Stimulated activated CD4-positive, alpha-beta T cell treated with anti-CD3 and anti-CD28 coated beads, Interleukin-1b, Interleukin-23, amount 100 ng/mL, for 4 hours (primary cell): ENCODE measurements around the gene PCDHA2.
"Not testable (repeated sequence)": the region's sequence is repeated elsewhere in the genome, so short reads cannot be mapped to it uniquely, and the experiment has no call there.

Experiments used
- DNase-seq, 2 donors: peaks; one replicate each; pipeline ENCODE4 v3.0.0-alpha.2; 2020; ENCODE audit warnings: low read depth in 2 of 2

The PCDHA2 gene

DNA sequence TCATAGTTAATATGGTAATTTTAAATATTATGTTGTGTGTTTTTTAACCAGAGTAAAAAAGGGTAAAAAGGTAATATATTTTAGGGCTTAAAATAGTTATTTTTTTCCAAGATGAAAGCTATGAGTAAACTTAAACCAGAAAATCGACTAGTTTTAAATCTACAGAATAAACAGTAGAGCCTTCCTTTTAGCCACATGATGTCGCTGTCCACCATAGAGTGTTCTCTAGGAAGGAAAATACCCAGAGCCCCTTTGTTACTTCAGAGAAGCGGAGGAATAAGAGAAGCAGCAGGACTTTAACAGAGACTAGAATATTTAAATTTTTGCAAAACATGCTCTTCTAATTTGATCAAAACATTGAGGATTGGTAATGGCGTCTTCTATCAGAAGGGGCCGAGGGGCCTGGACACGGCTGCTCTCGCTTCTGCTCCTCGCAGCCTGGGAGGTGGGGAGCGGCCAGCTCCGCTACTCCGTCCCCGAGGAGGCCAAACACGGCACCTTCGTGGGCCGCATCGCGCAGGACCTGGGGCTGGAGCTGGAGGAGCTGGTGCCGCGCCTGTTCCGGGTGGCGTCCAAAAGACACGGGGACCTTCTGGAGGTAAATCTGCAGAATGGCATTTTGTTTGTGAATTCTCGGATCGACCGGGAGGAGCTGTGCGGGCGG is at the start of gene PCDHA2:
Gene PCDHA2, plus strand, starts transcription at position 258 of the 664 bp plus-strand sequence.
- no peak for DNase-seq

DNA sequence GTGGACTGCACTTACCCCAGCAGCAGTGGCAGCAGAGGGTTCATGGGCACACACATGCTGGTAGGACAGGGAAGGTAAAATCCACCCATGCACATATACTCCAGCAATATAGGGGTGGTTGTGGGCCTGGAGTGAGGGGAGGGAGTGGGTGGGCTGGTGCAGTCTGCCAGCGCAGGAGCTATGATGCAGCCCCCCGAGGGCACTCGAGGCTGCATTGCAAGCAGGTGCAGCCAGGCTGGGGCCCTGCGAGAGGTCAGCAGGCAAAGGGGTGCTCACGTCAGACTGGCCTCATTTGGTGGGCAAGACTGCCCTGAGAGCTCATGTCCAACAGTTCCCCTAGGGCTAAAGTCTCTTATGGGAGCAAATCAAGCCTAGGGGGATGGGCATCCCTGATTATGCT is 41.1 kb upstream of the PCDHA2 start:
- no peak for DNase-seq

DNA sequence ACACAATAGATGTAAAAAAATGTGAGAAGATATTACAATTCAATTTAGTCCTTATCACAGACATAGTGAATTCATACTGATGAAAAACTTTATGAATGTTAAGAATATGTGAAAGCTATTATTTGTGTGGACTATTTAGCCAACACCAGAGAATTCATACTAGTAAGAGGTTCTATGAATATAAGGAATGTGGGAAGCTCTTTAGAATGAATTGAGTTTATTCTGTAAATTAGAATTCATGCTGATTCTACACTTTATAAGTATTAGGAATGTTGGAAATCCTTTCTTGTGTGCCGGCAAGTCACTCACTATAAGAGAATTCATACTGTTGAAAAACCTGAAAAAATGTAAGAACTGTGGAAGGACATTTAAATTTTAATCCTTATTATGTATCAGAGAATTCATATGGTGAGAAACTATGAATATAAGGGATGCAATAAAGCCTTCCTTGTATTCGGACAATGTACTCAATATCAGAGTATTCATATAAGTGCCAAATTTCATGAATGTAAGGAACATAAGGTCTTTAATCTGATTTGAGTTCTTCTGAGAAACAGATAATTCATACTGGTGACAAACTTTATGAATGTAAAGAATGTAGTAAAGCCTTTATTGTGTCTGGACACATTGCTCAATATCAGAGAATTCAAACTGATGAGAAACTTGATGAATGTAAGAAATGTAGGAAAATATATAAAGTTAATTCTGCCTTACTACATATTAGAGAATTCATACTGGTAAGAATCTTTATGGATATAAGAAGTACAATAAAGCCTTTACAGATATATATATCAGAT is 30.3 kb upstream of the PCDHA2 start:
- DNase-seq, result no peak

DNA sequence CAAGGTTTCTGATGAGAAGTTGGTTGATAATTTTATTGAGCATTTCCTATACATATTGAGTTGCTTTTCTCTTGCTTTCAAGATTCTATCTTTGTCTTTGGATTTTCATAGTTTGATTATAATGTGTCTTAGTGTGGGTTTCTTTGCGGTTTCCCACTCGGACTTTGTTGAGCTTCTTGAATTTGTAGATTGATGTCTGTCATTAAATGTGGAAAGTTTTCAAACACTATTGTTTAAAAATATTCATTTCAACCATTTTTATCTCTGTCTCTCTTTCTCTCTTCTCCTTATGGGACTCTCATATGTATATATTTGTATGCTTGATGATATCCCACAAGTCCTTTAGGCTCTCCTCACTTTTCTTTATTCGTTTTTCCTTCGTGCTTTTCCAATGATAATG is 27.2 kb upstream of the PCDHA2 start:
- no peak for DNase-seq

DNA sequence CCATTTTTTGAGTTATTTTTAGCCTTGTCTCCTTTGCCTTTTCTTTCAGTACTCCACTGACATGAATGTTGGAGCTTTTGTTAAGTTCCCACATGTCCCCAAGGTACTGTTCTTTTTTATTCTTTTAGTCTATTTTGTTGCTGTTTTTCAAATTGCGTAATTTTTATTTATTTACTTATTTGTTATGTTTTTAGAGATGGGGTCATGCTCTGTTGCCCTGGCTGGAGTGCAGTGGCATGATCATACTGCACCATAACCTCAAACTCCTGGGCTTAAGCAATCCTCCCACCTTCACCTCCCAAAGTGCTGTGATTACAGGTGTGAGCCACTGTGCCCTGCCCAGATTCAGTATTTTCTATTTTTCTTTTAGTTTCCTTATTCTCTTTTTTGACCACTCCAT is 14.1 kb upstream of the PCDHA2 start:
- DNase-seq, result no peak

DNA sequence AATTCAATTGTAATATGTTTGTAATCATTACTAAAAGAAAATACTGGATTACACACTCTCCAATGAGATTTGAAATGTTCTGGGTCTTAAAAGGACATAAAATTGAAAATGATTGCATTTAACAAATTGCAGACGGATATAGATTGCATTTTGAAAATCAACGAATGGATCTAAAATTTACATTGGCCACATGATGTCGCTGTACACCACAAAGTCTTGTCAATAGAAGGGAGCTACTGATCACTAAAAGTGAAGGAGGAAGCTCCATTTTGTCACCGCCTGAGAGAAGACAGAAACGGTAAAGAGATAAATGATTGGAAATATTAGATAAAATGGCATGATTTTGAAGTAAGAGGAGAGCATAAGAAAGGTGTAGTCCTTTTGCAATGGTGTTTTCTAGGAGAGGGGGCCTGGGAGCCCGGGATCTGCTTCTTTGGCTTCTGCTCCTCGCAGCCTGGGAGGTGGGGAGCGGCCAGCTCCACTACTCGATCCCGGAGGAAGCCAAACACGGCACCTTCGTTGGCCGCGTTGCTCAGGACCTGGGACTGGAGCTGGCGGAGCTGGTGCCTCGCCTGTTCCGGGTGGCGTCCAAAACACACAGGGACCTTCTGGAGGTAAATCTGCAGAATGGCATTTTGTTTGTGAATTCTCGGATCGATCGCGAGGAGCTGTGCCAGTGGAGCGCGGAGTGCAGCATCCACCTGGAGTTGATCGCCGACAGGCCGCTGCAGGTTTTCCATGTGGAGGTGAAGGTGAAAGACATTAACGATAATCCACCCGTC is 8.6 kb upstream of the PCDHA2 start, which contains the start of gene PCDHA1:
Gene PCDHA1, plus strand, starts transcription at position 236 of the 782 bp plus-strand sequence.
- no peak for DNase-seq

DNA sequence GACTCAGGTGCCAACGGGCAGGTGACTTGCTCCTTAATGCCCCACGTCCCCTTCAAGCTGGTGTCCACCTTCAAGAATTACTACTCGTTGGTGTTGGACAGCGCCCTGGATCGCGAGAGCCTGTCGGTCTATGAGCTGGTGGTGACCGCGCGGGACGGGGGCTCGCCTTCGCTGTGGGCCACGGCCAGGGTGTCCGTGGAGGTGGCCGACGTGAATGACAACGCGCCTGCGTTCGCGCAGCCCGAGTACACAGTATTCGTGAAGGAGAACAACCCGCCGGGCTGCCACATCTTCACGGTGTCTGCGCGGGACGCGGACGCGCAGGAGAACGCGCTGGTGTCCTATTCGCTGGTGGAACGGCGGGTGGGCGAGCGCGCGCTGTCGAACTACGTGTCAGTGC is 7.2 kb upstream of the PCDHA2 start:
- not testable (repeated sequence) for DNase-seq

DNA sequence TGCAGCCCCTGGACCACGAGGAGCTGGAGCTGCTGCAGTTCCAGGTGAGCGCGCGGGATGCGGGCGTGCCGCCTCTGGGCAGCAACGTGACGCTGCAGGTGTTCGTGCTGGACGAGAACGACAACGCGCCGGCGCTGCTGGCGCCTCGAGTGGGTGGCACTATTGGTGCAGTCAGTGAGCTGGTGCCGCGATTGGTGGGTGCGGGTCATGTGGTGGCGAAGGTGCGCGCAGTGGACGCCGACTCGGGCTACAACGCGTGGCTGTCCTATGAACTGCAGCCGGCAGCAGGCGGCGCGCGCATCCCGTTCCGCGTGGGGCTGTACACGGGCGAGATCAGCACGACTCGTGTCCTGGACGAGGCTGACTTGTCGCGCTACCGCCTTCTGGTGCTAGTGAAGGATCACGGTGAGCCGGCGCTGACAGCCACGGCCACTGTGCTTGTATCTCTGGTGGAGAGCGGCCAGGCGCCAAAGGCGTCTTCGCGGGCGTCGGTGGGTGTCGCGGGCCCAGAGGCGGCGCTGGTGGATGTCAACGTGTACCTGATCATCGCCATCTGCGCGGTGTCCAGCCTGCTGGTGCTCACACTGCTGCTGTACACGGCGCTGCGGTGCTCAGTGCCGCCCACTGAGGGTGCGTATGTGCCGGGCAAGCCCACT is 6.7 kb upstream of the PCDHA2 start:
- not testable (repeated sequence) for DNase-seq

DNA sequence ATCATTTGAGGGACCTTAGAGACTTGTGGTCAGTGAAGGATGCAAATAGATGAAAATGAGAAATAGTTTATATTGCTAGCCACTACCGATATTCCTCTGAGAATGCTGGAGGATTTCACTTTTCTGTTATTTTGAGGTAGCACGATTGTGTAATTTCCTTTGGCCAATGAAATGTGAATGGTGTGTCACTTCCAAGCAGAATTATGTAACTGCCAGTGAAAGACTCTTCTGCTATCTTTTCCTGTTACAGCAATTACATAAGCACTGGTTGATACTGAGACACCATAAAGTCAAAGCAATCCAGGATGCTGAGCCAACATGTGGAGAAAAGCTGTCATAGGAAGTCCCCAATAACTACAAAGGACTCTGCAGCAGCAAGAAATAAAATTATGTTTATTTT is 3.6 kb upstream of the PCDHA2 start:
- DNase-seq, result no peak

DNA sequence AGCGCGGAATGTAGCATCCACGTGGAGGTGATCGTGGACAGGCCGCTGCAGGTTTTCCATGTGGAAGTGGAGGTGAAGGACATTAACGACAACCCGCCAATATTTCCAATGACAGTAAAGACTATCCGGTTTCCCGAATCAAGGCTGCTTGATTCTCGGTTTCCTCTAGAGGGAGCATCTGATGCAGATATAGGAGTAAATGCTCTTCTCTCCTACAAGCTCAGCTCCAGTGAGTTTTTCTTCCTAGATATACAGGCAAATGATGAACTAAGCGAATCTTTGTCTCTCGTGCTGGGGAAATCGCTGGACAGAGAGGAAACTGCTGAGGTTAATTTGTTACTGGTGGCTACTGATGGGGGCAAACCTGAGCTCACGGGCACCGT is 598 bp downstream of the PCDHA2 start:
- no peak for DNase-seq

DNA sequence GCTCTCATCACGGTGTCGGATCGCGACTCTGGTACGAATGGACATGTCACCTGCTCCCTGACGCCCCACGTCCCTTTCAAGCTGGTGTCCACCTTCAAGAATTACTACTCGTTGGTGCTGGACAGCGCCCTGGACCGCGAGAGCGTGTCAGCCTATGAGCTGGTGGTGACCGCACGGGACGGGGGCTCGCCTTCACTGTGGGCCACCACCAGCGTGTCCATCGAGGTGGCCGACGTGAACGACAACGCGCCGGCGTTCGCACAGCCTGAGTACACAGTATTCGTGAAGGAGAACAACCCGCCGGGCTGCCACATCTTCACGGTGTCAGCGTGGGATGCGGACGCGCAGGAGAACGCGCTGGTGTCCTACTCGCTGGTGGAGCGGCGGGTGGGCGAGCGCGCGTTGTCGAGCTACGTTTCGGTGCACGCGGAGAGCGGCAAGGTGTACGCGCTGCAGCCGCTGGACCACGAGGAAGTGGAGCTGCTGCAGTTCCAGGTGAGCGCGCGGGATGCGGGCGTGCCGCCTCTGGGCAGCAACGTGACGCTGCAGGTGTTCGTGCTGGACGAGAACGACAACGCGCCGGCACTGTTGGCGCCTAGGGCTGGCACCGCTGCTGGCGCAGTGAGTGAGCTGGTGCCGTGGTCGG is 1.5 kb downstream of the PCDHA2 start:
- DNase-seq, result not testable (repeated sequence)

DNA sequence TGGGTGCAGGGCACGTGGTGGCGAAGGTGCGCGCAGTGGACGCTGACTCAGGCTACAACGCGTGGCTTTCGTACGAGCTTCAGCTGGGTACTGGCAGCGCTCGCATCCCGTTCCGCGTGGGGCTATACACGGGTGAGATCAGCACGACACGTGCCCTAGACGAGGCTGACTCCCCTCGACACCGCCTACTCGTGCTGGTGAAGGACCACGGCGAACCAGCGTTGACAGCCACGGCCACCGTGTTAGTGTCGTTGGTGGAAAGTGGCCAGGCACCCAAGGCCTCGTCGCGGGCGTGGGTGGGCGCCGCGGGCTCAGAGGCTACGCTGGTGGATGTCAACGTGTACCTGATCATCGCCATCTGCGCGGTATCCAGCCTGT is 2.1 kb downstream of the PCDHA2 start:
- DNase-seq, result no peak

DNA sequence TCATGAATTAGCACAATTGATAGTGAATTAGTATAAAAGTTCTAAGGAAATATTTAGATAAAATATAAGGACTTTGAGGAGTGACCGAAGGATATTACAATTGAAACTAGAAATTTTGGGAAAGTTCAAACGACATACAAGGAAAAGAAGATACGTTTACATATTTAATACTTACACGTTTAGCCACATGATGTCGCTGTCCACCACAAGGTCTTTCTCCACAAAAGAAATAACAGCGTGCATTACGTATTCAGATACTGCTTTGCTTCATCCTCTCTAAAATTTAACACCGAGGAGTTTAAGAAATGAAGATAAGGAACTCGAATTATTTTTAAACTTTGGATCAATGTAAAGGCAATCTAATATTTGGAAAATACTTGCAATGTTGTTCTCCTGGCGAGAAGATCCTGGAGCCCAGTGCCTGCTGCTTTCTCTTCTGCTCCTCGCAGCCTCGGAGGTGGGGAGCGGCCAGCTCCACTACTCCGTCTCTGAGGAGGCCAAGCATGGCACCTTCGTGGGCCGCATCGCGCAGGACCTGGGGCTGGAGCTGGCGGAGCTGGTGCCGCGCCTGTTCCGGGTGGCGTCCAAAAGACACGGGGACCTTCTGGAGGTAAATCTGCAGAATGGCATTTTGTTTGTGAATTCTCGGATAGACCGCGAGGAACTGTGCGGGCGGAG is 6.3 kb downstream of the PCDHA2 start, which contains the start of gene PCDHA3:
Gene PCDHA3, plus strand, starts transcription at position 242 of the 678 bp plus-strand sequence.
- DNase-seq, result no peak

DNA sequence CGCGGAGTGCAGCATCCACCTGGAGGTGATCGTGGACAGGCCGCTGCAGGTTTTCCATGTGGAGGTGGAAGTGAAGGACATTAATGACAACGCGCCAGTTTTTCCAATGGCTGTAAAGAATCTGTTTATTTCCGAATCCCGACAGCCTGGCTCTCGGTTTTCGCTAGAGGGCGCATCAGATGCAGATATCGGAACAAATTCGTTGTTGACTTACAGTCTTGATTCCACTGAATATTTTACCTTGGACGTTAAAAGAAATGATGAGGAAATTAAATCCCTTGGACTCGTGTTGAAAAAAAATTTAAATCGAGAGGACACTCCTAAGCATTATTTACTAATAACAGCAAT is 6.8 kb downstream of the PCDHA2 start:
- DNase-seq, result no peak

DNA sequence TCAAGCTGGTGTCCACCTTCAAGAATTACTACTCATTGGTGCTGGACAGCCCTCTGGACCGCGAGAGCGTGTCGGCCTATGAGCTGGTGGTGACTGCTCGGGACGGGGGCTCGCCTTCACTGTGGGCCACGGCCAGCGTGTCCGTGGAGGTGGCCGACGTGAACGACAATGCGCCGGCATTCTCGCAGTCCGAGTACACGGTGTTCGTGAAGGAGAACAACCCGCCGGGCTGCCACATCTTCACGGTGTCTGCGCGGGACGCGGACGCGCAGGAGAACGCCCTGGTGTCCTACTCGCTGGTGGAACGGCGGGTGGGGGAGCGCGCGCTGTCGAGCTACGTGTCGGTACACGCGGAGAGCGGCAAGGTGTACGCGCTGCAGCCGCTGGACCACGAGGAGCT is 7.7 kb downstream of the PCDHA2 start:
- DNase-seq, result not testable (repeated sequence)

DNA sequence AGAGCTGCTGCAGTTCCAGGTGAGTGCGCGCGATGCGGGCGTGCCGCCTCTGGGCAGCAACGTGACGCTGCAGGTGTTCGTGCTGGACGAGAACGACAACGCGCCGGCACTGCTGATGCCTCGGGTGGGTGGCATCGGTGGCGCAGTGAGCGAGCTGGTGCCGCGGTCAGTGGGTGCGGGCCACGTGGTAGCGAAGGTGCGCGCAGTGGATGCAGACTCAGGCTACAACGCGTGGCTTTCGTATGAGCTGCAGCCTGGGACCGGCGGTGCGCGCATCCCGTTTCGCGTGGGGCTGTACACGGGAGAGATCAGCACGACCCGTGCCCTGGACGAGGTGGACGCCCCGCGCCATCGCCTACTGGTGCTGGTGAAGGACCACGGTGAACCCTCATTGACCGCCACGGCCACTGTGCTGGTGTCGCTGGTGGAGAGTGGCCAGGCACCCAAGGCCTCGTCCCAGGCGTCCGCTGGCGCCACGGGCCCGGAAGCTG is 8.2 kb downstream of the PCDHA2 start:
- DNase-seq, result no peak

DNA sequence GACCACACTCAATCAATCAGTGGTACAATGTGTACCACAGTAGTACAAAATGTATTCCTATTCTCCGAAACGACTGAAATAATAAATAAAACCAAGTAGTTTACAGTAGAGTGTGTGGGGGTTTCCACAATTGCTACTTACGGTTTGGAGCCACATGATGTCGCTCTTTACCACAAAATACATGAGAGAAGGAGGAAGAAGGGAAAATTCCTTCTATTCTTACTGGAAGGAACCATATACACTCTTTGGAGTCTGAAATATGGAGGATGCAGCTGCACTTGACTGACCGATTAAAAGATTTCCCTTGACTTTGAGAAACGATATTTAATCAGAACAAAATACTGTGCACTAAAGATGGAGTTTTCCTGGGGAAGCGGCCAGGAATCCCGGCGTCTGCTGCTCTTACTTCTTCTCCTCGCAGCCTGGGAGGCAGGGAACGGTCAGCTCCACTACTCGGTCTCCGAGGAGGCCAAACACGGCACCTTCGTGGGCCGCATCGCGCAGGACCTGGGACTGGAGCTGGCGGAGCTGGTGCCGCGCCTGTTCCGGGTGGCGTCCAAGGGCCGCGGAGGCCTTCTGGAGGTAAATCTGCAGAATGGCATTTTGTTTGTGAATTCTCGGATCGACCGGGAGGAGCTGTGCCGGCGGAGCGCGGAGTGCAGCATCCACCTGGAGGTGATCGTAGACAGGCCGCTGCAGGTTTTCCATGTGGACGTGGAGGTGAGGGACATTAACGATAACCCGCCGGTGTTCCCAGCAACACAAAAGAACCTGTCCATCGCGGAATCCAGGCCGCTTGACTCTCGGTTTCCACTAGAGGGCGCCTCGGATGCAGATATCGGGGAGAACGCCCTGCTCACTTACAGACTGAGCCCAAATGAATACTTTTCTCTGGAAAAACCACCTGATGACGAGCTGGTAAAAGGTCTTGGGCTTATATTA is 12.5 kb downstream of the PCDHA2 start, which contains the start of gene PCDHA4:
Gene PCDHA4, plus strand, starts transcription at position 235 of the 942 bp plus-strand sequence.
- no peak for DNase-seq

DNA sequence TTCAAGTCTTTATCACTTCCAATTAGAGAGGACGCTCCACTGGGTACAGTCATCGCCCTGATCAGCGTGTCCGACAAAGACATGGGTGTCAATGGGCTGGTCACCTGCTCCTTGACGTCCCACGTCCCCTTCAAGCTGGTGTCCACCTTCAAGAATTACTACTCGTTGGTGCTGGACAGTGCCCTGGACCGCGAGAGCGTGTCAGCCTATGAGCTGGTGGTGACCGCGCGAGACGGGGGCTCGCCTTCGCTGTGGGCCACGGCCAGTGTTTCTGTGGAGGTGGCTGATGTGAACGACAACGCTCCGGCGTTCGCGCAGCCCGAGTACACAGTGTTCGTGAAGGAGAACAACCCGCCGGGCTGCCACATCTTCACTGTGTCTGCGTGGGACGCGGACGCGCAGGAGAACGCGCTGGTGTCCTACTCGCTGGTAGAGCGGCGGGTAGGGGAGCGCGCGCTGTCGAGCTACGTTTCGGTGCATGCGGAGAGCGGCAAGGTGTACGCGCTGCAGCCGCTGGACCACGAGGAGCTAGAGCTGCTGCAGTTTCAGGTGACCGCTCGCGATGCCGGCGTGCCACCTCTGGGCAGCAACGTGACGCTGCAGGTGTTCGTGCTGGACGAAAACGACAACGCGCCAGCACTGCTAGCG is 13.7 kb downstream of the PCDHA2 start:
- not testable (repeated sequence) for DNase-seq

DNA sequence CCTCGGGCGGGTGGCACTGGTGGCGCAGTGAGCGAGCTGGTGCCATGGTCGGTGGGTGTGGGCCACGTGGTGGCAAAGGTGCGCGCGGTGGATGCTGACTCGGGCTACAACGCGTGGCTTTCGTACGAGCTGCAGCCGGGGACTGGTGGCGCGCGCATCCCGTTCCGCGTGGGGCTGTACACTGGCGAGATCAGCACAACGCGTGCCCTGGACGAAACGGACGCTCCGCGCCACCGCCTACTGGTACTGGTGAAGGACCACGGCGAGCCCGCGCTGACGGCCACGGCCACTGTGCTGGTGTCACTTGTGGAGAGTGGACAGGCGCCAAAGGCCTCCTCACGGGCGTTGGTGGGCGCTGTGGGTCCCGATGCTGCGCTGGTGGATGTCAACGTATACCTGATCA is 14.2 kb downstream of the PCDHA2 start:
- DNase-seq, result no peak
